PC-9 (cell line): Measurements from ENCODE around the gene PCDHA5. TPM values are rescaled to one million over a fixed set of nuclear protein-coding genes. Genes with fewer than 3 reads are reported as not detected.
A peak's percentile ranks its signal among the peaks of the same experiment; 100 is the strongest.
"Not testable (repeated sequence)": the region's sequence is repeated elsewhere in the genome, so short reads cannot be mapped to it uniquely, and the experiment has no call there.

Experiments used
- Bru-seq: library from RNA; stranded (reverse); fragments of 400-500 nt; gene quantifications from one replicate; lab custom pipeline; 2021; lab: Mats Ljungman, UMichigan
- BruChase-seq, 2 experiments: library from RNA; stranded (reverse); fragments of 400-500 nt; gene quantifications; one replicate each; lab custom pipeline; 2021; lab: Mats Ljungman, UMichigan
- BruUV-seq: library from RNA; stranded (reverse); fragments of 400-500 nt; replicated peaks from 2 replicates; lab custom pipeline; 2021; lab: Mats Ljungman, UMichigan
- CTCF ChIA-PET: fragments of 300-600 bp; sonication (Branson Sonifier 250); formaldehyde crosslinking; loops from one replicate; lab custom pipeline; 2022; ENCODE audit warnings: antibody characterized with exemption; lab: Charles Lee
- POLR2A ChIA-PET: fragments of 300-600 bp; sonication (Branson Sonifier 250); formaldehyde crosslinking; loops from one replicate; lab custom pipeline; 2022; ENCODE audit warnings: antibody characterized with exemption; ENCODE audit not compliant: unreplicated experiment; lab: Charles Lee
- DNase-seq, 2 experiments: peaks; one replicate each; pipeline versions ENCODE4 v3.0.0 to v3.0.0-alpha.2; 2015 to 2022; ENCODE audit warnings: mixed read lengths in 1 of 2
- H2AFZ ChIP-seq: fragments of 200-600 bp; sonication (generic); 2 replicates; pipeline ENCODE4 v1.8.1; 2017; ENCODE audit warnings: antibody characterized with exemption
- H3F3A ChIP-seq: fragments of 200-600 bp; sonication (generic); 2 replicates; pipeline ENCODE4 v1.8.1; 2017; ENCODE audit warnings: antibody characterized with exemption, mild to moderate bottlenecking, low read depth; ENCODE audit not compliant: insufficient read depth
- H3K27ac ChIP-seq: fragments of 200-600 bp; sonication (generic); 2 replicates; pipeline ENCODE4 v1.6.1; 2016; ENCODE audit warnings: mixed run types
- H3K27me3 ChIP-seq: fragments of 200-600 bp; sonication (generic); 2 replicates; pipeline ENCODE4 v1.6.1; 2016; ENCODE audit warnings: low read depth, mixed run types; ENCODE audit not compliant: insufficient read depth
- H3K36me3 ChIP-seq: fragments of 200-600 bp; sonication (generic); 2 replicates; pipeline ENCODE4 v1.6.1; 2016; ENCODE audit warnings: low read depth, mixed run types
- H3K4me1 ChIP-seq: fragments of 200-600 bp; sonication (generic); replicated peaks from 2 replicates; pipeline ENCODE4 v1.6.1; 2016; ENCODE audit warnings: mixed run types; ENCODE audit not compliant: insufficient read depth
- H3K4me2 ChIP-seq: fragments of 200-600 bp; sonication (generic); 2 replicates; pipeline ENCODE4 v1.6.1; 2017; ENCODE audit warnings: mixed run types
- H3K4me3 ChIP-seq: fragments of 200-600 bp; sonication (generic); 2 replicates; pipeline ENCODE4 v1.6.1; 2016; ENCODE audit warnings: mixed run types
- H3K79me2 ChIP-seq: fragments of 200-600 bp; sonication (generic); 2 replicates; pipeline ENCODE4 v1.6.1; 2017; ENCODE audit warnings: low read depth, mixed run types
- H3K9me2 ChIP-seq: fragments of 200-600 bp; sonication (generic); 2 replicates; pipeline ENCODE4 v1.8.1; 2017; ENCODE audit warnings: mild to moderate bottlenecking; ENCODE audit not compliant: insufficient read depth
- H3K9me3 ChIP-seq: fragments of 200-600 bp; sonication (generic); 2 replicates; pipeline ENCODE4 v1.8.1; 2016; ENCODE audit warnings: low read depth; ENCODE audit not compliant: insufficient read depth
- H4K20me1 ChIP-seq: fragments of 200-600 bp; sonication (generic); 2 replicates; pipeline ENCODE4 v1.8.1; 2017; ENCODE audit not compliant: insufficient read depth
- EZH2 ChIP-seq: fragments of 200-600 bp; sonication (generic); IDR thresholded peaks from 2 replicates; pipeline ENCODE4 v1.8.0; 2017; ENCODE audit warnings: antibody characterized with exemption, low read depth
- intact Hi-C: fragments of 100-400 bp; cut with micrococcal nuclease; formaldehyde crosslinking; loops from one replicate; pipeline ENCODE4 v1.10.0; 2022; ENCODE audit not compliant: unreplicated experiment
- long read RNA-seq: library from polyadenylated mRNA; stranded (forward); transcript quantifications from one replicate; pipeline ENCODE4 v2.0.0, GENCODE V29; 2022
- total RNA-seq: library from RNA; stranded (reverse); gene quantifications from 2 replicates; pipeline ENCODE4 v1.2.3, GENCODE V29; 2021
- TF ChIP-seq, protein P1 (sequence below): fragments of 200-600 bp; sonication (generic); conservative IDR thresholded peaks from 2 replicates; pipeline ENCODE4 v1.6.1; 2017; ENCODE audit warnings: mixed run types, antibody characterized with exemption, mild to moderate bottlenecking, moderate library complexity

The PCDHA5 gene
- total RNA-seq (not detected in 2 replicates), Bru-seq, nascent RNA (not detected), BruChase-seq, experiment 1, labeled RNA remaining after a 2-hour chase (not detected), BruChase-seq, experiment 2, labeled RNA remaining after a 6-hour chase (not detected)
- long read RNA-seq: 0 reads

DNA sequence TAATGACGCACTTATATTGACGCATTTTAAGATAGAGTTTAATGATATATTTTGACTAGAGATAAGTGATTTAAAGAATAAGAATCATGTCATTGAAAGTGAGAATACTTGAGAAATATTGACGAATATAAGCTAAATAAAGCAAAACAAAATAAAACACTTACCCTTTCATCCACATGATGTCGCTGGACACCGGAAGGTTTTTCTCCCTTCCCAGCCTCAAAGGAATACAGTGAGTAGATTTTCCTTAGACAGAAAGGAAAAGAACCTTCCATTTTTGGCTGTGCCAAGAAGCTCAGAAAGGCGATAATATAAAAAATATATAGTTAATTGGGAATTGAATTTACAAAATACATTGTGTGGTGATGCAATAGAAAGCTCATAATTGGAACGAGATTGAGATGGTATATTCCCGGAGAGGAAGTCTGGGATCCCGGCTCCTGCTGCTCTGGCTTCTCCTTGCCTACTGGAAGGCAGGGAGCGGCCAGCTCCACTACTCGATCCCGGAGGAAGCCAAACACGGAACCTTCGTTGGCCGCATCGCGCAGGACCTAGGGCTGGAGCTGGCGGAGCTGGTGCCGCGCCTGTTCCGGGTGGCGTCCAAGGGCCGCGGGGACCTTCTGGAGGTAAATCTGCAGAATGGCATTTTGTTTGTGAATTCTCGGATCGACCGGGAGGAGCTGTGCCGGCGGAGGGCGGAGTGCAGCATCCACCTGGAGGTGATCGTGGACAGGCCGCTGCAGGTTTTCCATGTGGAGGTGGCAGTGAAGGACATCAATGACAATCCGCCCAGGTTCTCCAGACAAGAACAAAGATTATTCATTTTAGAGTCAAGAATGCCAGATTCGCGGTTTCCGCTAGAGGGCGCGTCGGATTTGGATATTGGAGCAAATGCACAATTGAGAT, at the start of gene PCDHA5:
Gene PCDHA5 (plus strand): TSS at position 239 of the 906 bp plus-strand sequence.
- no peak for TF ChIP-seq EZH2
- ChIA-PET CTCF (no interaction called here), POLR2A (no interaction called here)
- Histone ChIP-seq H3F3A (no peaks in the 10 kb centered on the region), H3K36me3 (no peaks in the 10 kb centered on the region), H3K9me3 (no peaks in the 10 kb centered on the region), H3K79me2 (no peaks in the 10 kb centered on the region), H4K20me1 (no peaks in the 10 kb centered on the region), H3K27ac (no peak within 1 kb of the TSS), H3K27me3 (no peaks in the 10 kb centered on the region), H3K9me2 (no peaks in the 10 kb centered on the region), H3K4me1 (no peaks in the 10 kb centered on the region), H3K4me3 (no peak within 1 kb of the TSS), H2AFZ (no peak within 1 kb of the TSS), H3K4me2 (no peak within 1 kb of the TSS)
- BruUV-seq: no TSS peak
- intact Hi-C loops: no loop called here
- no peak for DNase-seq

DNA sequence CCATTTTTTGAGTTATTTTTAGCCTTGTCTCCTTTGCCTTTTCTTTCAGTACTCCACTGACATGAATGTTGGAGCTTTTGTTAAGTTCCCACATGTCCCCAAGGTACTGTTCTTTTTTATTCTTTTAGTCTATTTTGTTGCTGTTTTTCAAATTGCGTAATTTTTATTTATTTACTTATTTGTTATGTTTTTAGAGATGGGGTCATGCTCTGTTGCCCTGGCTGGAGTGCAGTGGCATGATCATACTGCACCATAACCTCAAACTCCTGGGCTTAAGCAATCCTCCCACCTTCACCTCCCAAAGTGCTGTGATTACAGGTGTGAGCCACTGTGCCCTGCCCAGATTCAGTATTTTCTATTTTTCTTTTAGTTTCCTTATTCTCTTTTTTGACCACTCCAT, 40.9 kb upstream of the PCDHA5 start:
- BruUV-seq: no TSS peak
- Histone ChIP-seq H3K4me1 (no peaks in the 10 kb centered on the region), H3K27ac (no peak overlapping the region), H3K4me3 (no peak overlapping the region), H3F3A (no peaks in the 10 kb centered on the region), H3K27me3 (no peaks in the 10 kb centered on the region), H3K4me2 (no peak overlapping the region), H3K9me3 (no peaks in the 10 kb centered on the region), H3K36me3 (no peaks in the 10 kb centered on the region), H2AFZ (no peak overlapping the region), H3K79me2 (no peaks in the 10 kb centered on the region), H3K9me2 (no peaks in the 10 kb centered on the region), H4K20me1 (no peaks in the 10 kb centered on the region)
- ChIA-PET CTCF (no interaction called here), POLR2A (no interaction called here)
- no peak for TF ChIP-seq EZH2
- TF ChIP-seq, protein P1, sequence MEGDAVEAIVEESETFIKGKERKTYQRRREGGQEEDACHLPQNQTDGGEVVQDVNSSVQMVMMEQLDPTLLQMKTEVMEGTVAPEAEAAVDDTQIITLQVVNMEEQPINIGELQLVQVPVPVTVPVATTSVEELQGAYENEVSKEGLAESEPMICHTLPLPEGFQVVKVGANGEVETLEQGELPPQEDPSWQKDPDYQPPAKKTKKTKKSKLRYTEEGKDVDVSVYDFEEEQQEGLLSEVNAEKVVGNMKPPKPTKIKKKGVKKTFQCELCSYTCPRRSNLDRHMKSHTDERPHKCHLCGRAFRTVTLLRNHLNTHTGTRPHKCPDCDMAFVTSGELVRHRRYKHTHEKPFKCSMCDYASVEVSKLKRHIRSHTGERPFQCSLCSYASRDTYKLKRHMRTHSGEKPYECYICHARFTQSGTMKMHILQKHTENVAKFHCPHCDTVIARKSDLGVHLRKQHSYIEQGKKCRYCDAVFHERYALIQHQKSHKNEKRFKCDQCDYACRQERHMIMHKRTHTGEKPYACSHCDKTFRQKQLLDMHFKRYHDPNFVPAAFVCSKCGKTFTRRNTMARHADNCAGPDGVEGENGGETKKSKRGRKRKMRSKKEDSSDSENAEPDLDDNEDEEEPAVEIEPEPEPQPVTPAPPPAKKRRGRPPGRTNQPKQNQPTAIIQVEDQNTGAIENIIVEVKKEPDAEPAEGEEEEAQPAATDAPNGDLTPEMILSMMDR: no peak
- intact Hi-C loops: no loop called here
- DNase-seq: no peak

DNA sequence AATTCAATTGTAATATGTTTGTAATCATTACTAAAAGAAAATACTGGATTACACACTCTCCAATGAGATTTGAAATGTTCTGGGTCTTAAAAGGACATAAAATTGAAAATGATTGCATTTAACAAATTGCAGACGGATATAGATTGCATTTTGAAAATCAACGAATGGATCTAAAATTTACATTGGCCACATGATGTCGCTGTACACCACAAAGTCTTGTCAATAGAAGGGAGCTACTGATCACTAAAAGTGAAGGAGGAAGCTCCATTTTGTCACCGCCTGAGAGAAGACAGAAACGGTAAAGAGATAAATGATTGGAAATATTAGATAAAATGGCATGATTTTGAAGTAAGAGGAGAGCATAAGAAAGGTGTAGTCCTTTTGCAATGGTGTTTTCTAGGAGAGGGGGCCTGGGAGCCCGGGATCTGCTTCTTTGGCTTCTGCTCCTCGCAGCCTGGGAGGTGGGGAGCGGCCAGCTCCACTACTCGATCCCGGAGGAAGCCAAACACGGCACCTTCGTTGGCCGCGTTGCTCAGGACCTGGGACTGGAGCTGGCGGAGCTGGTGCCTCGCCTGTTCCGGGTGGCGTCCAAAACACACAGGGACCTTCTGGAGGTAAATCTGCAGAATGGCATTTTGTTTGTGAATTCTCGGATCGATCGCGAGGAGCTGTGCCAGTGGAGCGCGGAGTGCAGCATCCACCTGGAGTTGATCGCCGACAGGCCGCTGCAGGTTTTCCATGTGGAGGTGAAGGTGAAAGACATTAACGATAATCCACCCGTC, 35.3 kb upstream of the PCDHA5 start, which contains the start of gene PCDHA1:
Gene PCDHA1 (plus strand): TSS at position 236 of the 782 bp plus-strand sequence.
- intact Hi-C loops: no loop called here
- DNase-seq: no peak
- H3K9me3 ChIP-seq: peaks cover 6% of the 10 kb centered on the region; the same call in 1 of the 2 replicates

DNA sequence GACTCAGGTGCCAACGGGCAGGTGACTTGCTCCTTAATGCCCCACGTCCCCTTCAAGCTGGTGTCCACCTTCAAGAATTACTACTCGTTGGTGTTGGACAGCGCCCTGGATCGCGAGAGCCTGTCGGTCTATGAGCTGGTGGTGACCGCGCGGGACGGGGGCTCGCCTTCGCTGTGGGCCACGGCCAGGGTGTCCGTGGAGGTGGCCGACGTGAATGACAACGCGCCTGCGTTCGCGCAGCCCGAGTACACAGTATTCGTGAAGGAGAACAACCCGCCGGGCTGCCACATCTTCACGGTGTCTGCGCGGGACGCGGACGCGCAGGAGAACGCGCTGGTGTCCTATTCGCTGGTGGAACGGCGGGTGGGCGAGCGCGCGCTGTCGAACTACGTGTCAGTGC, 34.0 kb upstream of the PCDHA5 start:
- H3K9me2 ChIP-seq, H3K4me2 ChIP-seq, H3K9me3 ChIP-seq, H2AFZ ChIP-seq, H3K4me3 ChIP-seq, intact Hi-C loops, H3F3A ChIP-seq, H3K4me1 ChIP-seq, BruUV-seq, H3K27ac ChIP-seq, POLR2A ChIA-PET, H4K20me1 ChIP-seq, DNase-seq, CTCF ChIA-PET, H3K79me2 ChIP-seq, H3K36me3 ChIP-seq: not testable (repeated sequence)
- H3K27me3 ChIP-seq: peaks cover 10% of the 10 kb centered on the region; the same call in 1 of the 2 replicates

More for the DNA sequence above, 35.3 kb upstream of the PCDHA5 start, which contains the start of gene PCDHA1:
- H3K27ac ChIP-seq: no peak within 1 kb of the TSS
- H3K4me1 ChIP-seq: no peaks in the 10 kb centered on the region
- no peaks in the 10 kb centered on the region for H3K79me2 ChIP-seq
- no peaks in the 10 kb centered on the region for H3K9me2 ChIP-seq
- BruUV-seq: no TSS peak
- H2AFZ ChIP-seq: no peak within 1 kb of the TSS
- TF ChIP-seq, protein P1: 0 out of 2 replicates have a peak, but pooled peaks have one; percentile 26
- TF ChIP-seq EZH2: no peak
- CTCF ChIA-PET: interaction anchor here (0.5 kb wide), 1 partner anchor 748 kb away, joined by 9 read pairs; no protein-coding TSS in a partner anchor
- H4K20me1 ChIP-seq: no peaks in the 10 kb centered on the region
- H3K4me2 ChIP-seq: no peak within 1 kb of the TSS
- H3F3A ChIP-seq: no peaks in the 10 kb centered on the region
- H3K27me3 ChIP-seq: peaks cover 10% of the 10 kb centered on the region; the same call in 1 of the 2 replicates
- no peak within 1 kb of the TSS for H3K4me3 ChIP-seq
- POLR2A ChIA-PET: no interaction called here
- no peaks in the 10 kb centered on the region for H3K36me3 ChIP-seq

DNA sequence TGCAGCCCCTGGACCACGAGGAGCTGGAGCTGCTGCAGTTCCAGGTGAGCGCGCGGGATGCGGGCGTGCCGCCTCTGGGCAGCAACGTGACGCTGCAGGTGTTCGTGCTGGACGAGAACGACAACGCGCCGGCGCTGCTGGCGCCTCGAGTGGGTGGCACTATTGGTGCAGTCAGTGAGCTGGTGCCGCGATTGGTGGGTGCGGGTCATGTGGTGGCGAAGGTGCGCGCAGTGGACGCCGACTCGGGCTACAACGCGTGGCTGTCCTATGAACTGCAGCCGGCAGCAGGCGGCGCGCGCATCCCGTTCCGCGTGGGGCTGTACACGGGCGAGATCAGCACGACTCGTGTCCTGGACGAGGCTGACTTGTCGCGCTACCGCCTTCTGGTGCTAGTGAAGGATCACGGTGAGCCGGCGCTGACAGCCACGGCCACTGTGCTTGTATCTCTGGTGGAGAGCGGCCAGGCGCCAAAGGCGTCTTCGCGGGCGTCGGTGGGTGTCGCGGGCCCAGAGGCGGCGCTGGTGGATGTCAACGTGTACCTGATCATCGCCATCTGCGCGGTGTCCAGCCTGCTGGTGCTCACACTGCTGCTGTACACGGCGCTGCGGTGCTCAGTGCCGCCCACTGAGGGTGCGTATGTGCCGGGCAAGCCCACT, 33.4 kb upstream of the PCDHA5 start:
- H3K79me2 ChIP-seq, H2AFZ ChIP-seq, BruUV-seq, POLR2A ChIA-PET, H3K4me2 ChIP-seq, intact Hi-C loops, H3K4me3 ChIP-seq, H3F3A ChIP-seq, CTCF ChIA-PET, H3K4me1 ChIP-seq, H3K27ac ChIP-seq, H4K20me1 ChIP-seq, H3K36me3 ChIP-seq, H3K9me2 ChIP-seq, H3K9me3 ChIP-seq, DNase-seq: not testable (repeated sequence)
- H3K27me3 ChIP-seq: peaks cover 10% of the 10 kb centered on the region; the same call in 1 of the 2 replicates
